Keratinocyte (primary cell): ENCODE data around the gene CXCL5. TPM values are rescaled to one million over a fixed set of nuclear protein-coding genes. Genes with fewer than 3 reads are reported as not detected.

Experiments used
- DNase-seq: peaks from one replicate; pipeline ENCODE4 v3.0.0-alpha.2; 2011; ENCODE audit warnings: low read depth, missing footprints, low spot score
- FAIRE-seq: peaks from 2 replicates; lab custom pipeline; 2011; peaks lifted over from hg19 to GRCh38; lab: Jason Lieb, UNC
- H2AFZ ChIP-seq: 2 replicates; pipeline ENCODE4 v1.6.0; 2012; ENCODE audit warnings: low read length, control low read depth, inconsistent platforms; ENCODE audit not compliant: control insufficient read depth
- H3K27ac ChIP-seq: 2 replicates; pipeline ENCODE4 v1.5.1; 2011; ENCODE audit warnings: low read length; ENCODE audit not compliant: control insufficient read depth, insufficient read depth
- H3K27me3 ChIP-seq: 3 replicates; pipeline ENCODE4 v1.6.0; 2011; ENCODE audit warnings: low read length; ENCODE audit not compliant: control insufficient read depth, insufficient read depth; ENCODE audit errors: extremely low read depth
- H3K36me3 ChIP-seq, 2 experiments: 2 replicates in 1 of 2; 3 replicates in 1 of 2; pipeline ENCODE4 v1.5.1; 2011; ENCODE audit warnings: low read length in 2 of 2, mild to moderate bottlenecking in 1 of 2; ENCODE audit not compliant: control insufficient read depth in 2 of 2, insufficient read depth in 2 of 2; ENCODE audit errors: extremely low read depth in 1 of 2
- H3K4me1 ChIP-seq: 3 replicates; pipeline ENCODE4 v1.5.1; 2011; ENCODE audit warnings: low read length; ENCODE audit not compliant: control insufficient read depth, insufficient read depth; ENCODE audit errors: extremely low read depth
- H3K4me2 ChIP-seq: 3 replicates; pipeline ENCODE4 v1.6.0; 2011; ENCODE audit warnings: low read depth, low read length; ENCODE audit not compliant: control insufficient read depth, insufficient read depth; ENCODE audit errors: extremely low read depth
- H3K4me3 ChIP-seq, 3 experiments: fragments of 200-600 bp in 1 of 3; sonication (generic) in 1 of 3; 2 replicates in 2 of 3; 3 replicates in 1 of 3; pipeline ENCODE4 v1.5.1; 2011 to 2016; ENCODE audit warnings: low read length in 3 of 3, mild to moderate bottlenecking in 3 of 3, control low read depth in 2 of 3, inconsistent platforms in 1 of 3, low read depth in 1 of 3, mixed read lengths in 1 of 3, mixed run types in 1 of 3, moderate library complexity in 1 of 3; ENCODE audit not compliant: control insufficient read depth in 2 of 3, insufficient read depth in 2 of 3; ENCODE audit errors: extremely low read depth in 1 of 3
- H3K79me2 ChIP-seq: 2 replicates; pipeline ENCODE4 v1.6.0; 2012; ENCODE audit warnings: low read length; ENCODE audit not compliant: control insufficient read depth, insufficient read depth
- H3K9ac ChIP-seq: 3 replicates; pipeline ENCODE4 v1.6.0; 2011; ENCODE audit warnings: low read length; ENCODE audit not compliant: control insufficient read depth, insufficient read depth; ENCODE audit errors: extremely low read depth
- H3K9me1 ChIP-seq: 3 replicates; pipeline ENCODE4 v1.6.0; 2011; ENCODE audit warnings: low read length; ENCODE audit not compliant: control insufficient read depth, insufficient read depth; ENCODE audit errors: extremely low read depth
- H3K9me3 ChIP-seq: 2 replicates; pipeline ENCODE4 v1.5.1; 2012; ENCODE audit warnings: low read depth, low read length; ENCODE audit not compliant: control insufficient read depth
- H4K20me1 ChIP-seq: 3 replicates; pipeline ENCODE4 v1.6.0; 2011; ENCODE audit warnings: low read length; ENCODE audit not compliant: control insufficient read depth, insufficient read depth; ENCODE audit errors: extremely low read depth
- CTCF ChIP-seq, 3 experiments: IDR thresholded peaks in 1 of 3; conservative IDR thresholded peaks in 1 of 3; optimal IDR thresholded peaks in 1 of 3; 2 replicates in 2 of 3; 3 replicates in 1 of 3; pipeline versions ENCODE3 to v1.5.1; 2011; ENCODE audit warnings: low read length in 3 of 3, mild to moderate bottlenecking in 3 of 3, moderate library complexity in 2 of 3, control low read depth in 1 of 3, inconsistent platforms in 1 of 3; ENCODE audit not compliant: insufficient read depth in 2 of 3; ENCODE audit errors: extremely low read depth in 1 of 3
- EZH2 ChIP-seq: IDR thresholded peaks from one replicate; pipeline ENCODE4 v1.6.1; 2012; ENCODE audit warnings: inconsistent platforms, mild to moderate bottlenecking, low read length, moderate library complexity
- dilution Hi-C: fragments of 300-500 bp; cut with MboI; formaldehyde crosslinking; loops from one replicate; pipeline ENCODE4 v1.7.0; 2020; ENCODE audit warnings: low sequenced_read_pairs; ENCODE audit not compliant: extremely low pct_ligation_motif_present
- polyA plus RNA-seq, 5 experiments: library from polyadenylated mRNA; depleted of rRNA in 3 of 5; stranded (reverse) in 3 of 5; stranded (forward) in 1 of 5; unstranded in 1 of 5; fragments of >200 nt; gene quantifications; 1 replicate in 1 of 5; 2 replicates in 3 of 5; 3 replicates in 1 of 5; pipeline versions ENCODE4 v1.2.1 to v1.2.3, GENCODE V29; 2011 to 2012; ENCODE audit warnings: missing spikeins in 2 of 5, low read depth in 1 of 5, low replicate concordance in 1 of 5

The CXCL5 gene
- polyA plus RNA-seq, 1 donor (not counting 4 experiments of a cell fraction or from before 2014, with no cell fraction given), result 0.76 TPM

DNA sequence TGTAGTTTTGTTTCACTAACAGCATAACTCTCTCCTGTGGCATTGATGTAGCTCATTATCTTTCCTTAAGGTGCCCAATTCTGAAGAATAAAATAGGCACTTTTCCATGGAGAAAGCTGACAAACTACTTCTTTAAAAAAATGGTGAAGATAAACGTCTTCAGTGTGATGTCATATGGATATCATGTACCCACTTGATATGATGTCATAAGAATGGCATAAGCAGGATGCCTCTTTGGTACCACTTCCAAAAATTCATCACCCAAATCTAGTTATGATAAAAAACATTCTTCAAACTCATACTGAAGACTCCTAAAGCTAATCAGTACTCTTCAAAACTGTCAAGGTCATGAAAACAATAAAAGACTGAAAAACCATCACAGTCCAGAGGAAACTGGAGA is 42.9 kb upstream of the CXCL5 start:
- dilution Hi-C loops, result no loop called here
- H3K79me2 ChIP-seq, result no peaks in the 10 kb centered on the region
- no peak for DNase-seq
- peaks cover 17% of the 10 kb centered on the region for H3K4me1 ChIP-seq
- H2AFZ ChIP-seq, result no peak overlapping the region
- H3K36me3 ChIP-seq, result no peaks in the 10 kb centered on the region
- H3K27ac ChIP-seq, result no peak overlapping the region
- H3K4me2 ChIP-seq, result no peak overlapping the region
- FAIRE-seq, result no peak
- H3K9me3 ChIP-seq, result no peaks in the 10 kb centered on the region
- no peaks in the 10 kb centered on the region for H4K20me1 ChIP-seq
- H3K27me3 ChIP-seq, result no peaks in the 10 kb centered on the region
- no peak overlapping the region for H3K9ac ChIP-seq
- H3K9me1 ChIP-seq, result no peaks in the 10 kb centered on the region
- no peak for TF ChIP-seq EZH2
- TF ChIP-seq CTCF (optimal IDR thresholded peaks at IDR 0.05 in 1 of 3, IDR thresholded peaks at IDR 0.05 in 1 of 3, conservative IDR thresholded peaks at IDR 0.05 in 1 of 3; ENCODE audit: extremely low read depth in 1 of 3, insufficient read depth in 2 of 3, low read length in 3 of 3), result no peak
- H3K4me3 ChIP-seq, result no peak overlapping the region

- H3K27ac ChIP-seq, result peak overlapping the region; percentile 83
- no peaks in the 10 kb centered on the region for H4K20me1 ChIP-seq
- H2AFZ ChIP-seq, result peak overlapping the region; percentile 94
- no peak for DNase-seq
- dilution Hi-C loops, result no loop called here
- peak overlapping the region; percentile 88 for H3K4me2 ChIP-seq
- H3K27me3 ChIP-seq, result no peaks in the 10 kb centered on the region
- TF ChIP-seq EZH2, result no peak
- TF ChIP-seq CTCF (optimal IDR thresholded peaks at IDR 0.05 in 1 of 3, IDR thresholded peaks at IDR 0.05 in 1 of 3, conservative IDR thresholded peaks at IDR 0.05 in 1 of 3; ENCODE audit: extremely low read depth in 1 of 3, insufficient read depth in 2 of 3, low read length in 3 of 3), result no peak
- peak overlapping the region; percentile 55 to 89 (median 82) for H3K4me3 ChIP-seq
- peak overlapping the region; percentile 90 for H3K9ac ChIP-seq
- no peaks in the 10 kb centered on the region for H3K36me3 ChIP-seq
- H3K4me1 ChIP-seq, result peaks cover 8% of the 10 kb centered on the region
- no peaks in the 10 kb centered on the region for H3K79me2 ChIP-seq
- H3K9me1 ChIP-seq, result no peaks in the 10 kb centered on the region
- peak; percentile 39 for FAIRE-seq
- H3K9me3 ChIP-seq, result no peaks in the 10 kb centered on the region
Measured at GRCh38 chr4:74039315-74039763, 40.9 kb upstream of the CXCL5 start.
